RWPE2 (cell line): ENCODE data around the gene OR14A2.
A peak's percentile ranks its signal among the peaks of the same experiment; 100 is the strongest.

ENCODE experiments used
- ATAC-seq: fragments of 200-7000 bp; cut with Tn5 transposase; 3 replicates; pipeline ENCODE4 v1.9.1; 2021; ENCODE audit warnings: low read depth
- DNase-seq: peaks from one replicate; pipeline ENCODE4 v3.0.0-alpha.2; 2020; ENCODE audit warnings: low spot score
- H3K27ac ChIP-seq: fragments of 450-650 bp; 2 replicates; pipeline ENCODE4 v1.5.1; 2017; ENCODE audit warnings: mild to moderate bottlenecking; ENCODE audit not compliant: poor library complexity, severe bottlenecking
- H3K27me3 ChIP-seq: fragments of 250-450 bp; sonication (Bioruptor Pico); 2 replicates; pipeline ENCODE4 v1.5.1; 2021; ENCODE audit warnings: mild to moderate bottlenecking, moderate library complexity; ENCODE audit not compliant: insufficient read depth, poor library complexity, severe bottlenecking
- H3K36me3 ChIP-seq: fragments of 250-450 bp; sonication (Bioruptor Pico); 2 replicates; pipeline ENCODE4 v1.5.1; 2020; ENCODE audit warnings: low read depth, mild to moderate bottlenecking, moderate library complexity
- H3K4me1 ChIP-seq: fragments of 250-450 bp; sonication (Bioruptor Pico); 2 replicates; pipeline ENCODE4 v1.5.1; 2021; ENCODE audit warnings: mild to moderate bottlenecking, moderate library complexity; ENCODE audit not compliant: insufficient read depth, poor library complexity, severe bottlenecking
- H3K4me3 ChIP-seq: fragments of 250-450 bp; sonication (Bioruptor Pico); 2 replicates; pipeline ENCODE4 v1.5.1; 2021; ENCODE audit warnings: mild to moderate bottlenecking, moderate library complexity; ENCODE audit not compliant: severe bottlenecking
- H3K9me3 ChIP-seq: fragments of 250-450 bp; sonication (Bioruptor Pico); 2 replicates; pipeline ENCODE4 v1.5.1; 2021; ENCODE audit warnings: mild to moderate bottlenecking, moderate library complexity; ENCODE audit not compliant: severe bottlenecking
- CTCF ChIP-seq: fragments of 450-650 bp; IDR thresholded peaks from one replicate; pipeline ENCODE4 v1.5.1; 2017; ENCODE audit warnings: mild to moderate bottlenecking, moderate library complexity; ENCODE audit not compliant: poor library complexity, severe bottlenecking

OR14A2 gene

GRCh38 chr1:247701338-247701737 lies 46.6 kb downstream of the OR14A2 start:
- H3K36me3 ChIP-seq: no peaks in the 10 kb centered on the region
- no peak for ATAC-seq
- no peak for TF ChIP-seq CTCF
- no peak overlapping the region for H3K27ac ChIP-seq
- no peaks in the 10 kb centered on the region for H3K27me3 ChIP-seq
- no peak for DNase-seq
- H3K4me1 ChIP-seq: no peaks in the 10 kb centered on the region
- no peaks in the 10 kb centered on the region for H3K9me3 ChIP-seq
- H3K4me3 ChIP-seq: no peak overlapping the region

GRCh38 chr1:247681288-247681897 lies 66.5 kb downstream of the OR14A2 start:
- Histone ChIP-seq H3K4me3 (no peak overlapping the region), H3K27me3 (no peaks in the 10 kb centered on the region), H3K4me1 (no peaks in the 10 kb centered on the region), H3K27ac (no peak overlapping the region), H3K9me3 (no peaks in the 10 kb centered on the region), H3K36me3 (no peaks in the 10 kb centered on the region)
- peak; percentile 60 for TF ChIP-seq CTCF
- DNase-seq: no peak
- 0 out of 3 replicates have a peak, but pooled peaks have one; percentile 27 for ATAC-seq

GRCh38 chr1:247680171-247680570 lies 67.8 kb downstream of the OR14A2 start:
- no peak for DNase-seq
- Histone ChIP-seq H3K27me3 (no peaks in the 10 kb centered on the region), H3K4me3 (no peak overlapping the region), H3K27ac (no peak overlapping the region), H3K9me3 (no peaks in the 10 kb centered on the region), H3K36me3 (no peaks in the 10 kb centered on the region), H3K4me1 (no peaks in the 10 kb centered on the region)
- ATAC-seq: no peak
- TF ChIP-seq CTCF: no peak

GRCh38 chr1:247679639-247680038 lies 68.3 kb downstream of the OR14A2 start, which contains the start of gene OR13G1:
OR13G1 (minus strand) TSS chr1:247679739; CDS start chr1:247673041, 6,698 bp downstream.
- TF ChIP-seq CTCF: no peak
- no peak within 1 kb of the TSS for H3K4me3 ChIP-seq
- H3K4me1 ChIP-seq: no peaks in the 10 kb centered on the region
- ATAC-seq: no peak
- H3K27me3 ChIP-seq: no peaks in the 10 kb centered on the region
- no peak for DNase-seq
- H3K27ac ChIP-seq: no peak within 1 kb of the TSS
- no peaks in the 10 kb centered on the region for H3K9me3 ChIP-seq
- no peaks in the 10 kb centered on the region for H3K36me3 ChIP-seq
